GM18868 (cell line): Measurements from ENCODE around the gene TBC1D14.

Experiments
- ATAC-seq: cut with Tn5 transposase; IDR thresholded peaks from one replicate; pipeline ENCODE4 v1.9.1; 2021; ENCODE audit warnings: mild to moderate bottlenecking, moderate library complexity; ENCODE audit not compliant: unreplicated experiment

Gene TBC1D14

GRCh38 chr4:6944301-6945051 is 34.9 kb downstream of the TBC1D14 start:
- no peak for ATAC-seq

- no peak for ATAC-seq
These were observed 35.4 kb downstream of the TBC1D14 start for GRCh38 chr4:6945052-6945409.

GRCh38 chr4:6946497-6946896 is 36.9 kb downstream of the TBC1D14 start:
- ATAC-seq, result no peak

- ATAC-seq, result no peak
These were observed 38.5 kb downstream of the TBC1D14 start for GRCh38 chr4:6948134-6948460.

GRCh38 chr4:6951880-6952381 is 42.3 kb downstream of the TBC1D14 start:
- ATAC-seq, result no peak

GRCh38 chr4:6953751-6954380 is 44.2 kb downstream of the TBC1D14 start:
- no peak for ATAC-seq

- ATAC-seq, result no peak
These were observed 45.8 kb downstream of the TBC1D14 start for GRCh38 chr4:6955261-6955911.

GRCh38 chr4:6956087-6956433 is 46.4 kb downstream of the TBC1D14 start:
- ATAC-seq, result no peak

GRCh38 chr4:6956434-6957147 is 47.0 kb downstream of the TBC1D14 start:
- no peak for ATAC-seq

- no peak for ATAC-seq
These were observed 47.5 kb downstream of the TBC1D14 start for GRCh38 chr4:6957148-6957520.

- ATAC-seq, result no peak
These were observed 48.4 kb downstream of the TBC1D14 start for GRCh38 chr4:6957994-6958393.

- ATAC-seq, result no peak
These were observed 49.6 kb downstream of the TBC1D14 start for GRCh38 chr4:6959261-6959660.

GRCh38 chr4:6960154-6960553 is 50.5 kb downstream of the TBC1D14 start:
- ATAC-seq, result no peak

- no peak for ATAC-seq
These were observed 51.2 kb downstream of the TBC1D14 start for GRCh38 chr4:6960628-6961412.

- ATAC-seq, result no peak
These were observed 52.0 kb downstream of the TBC1D14 start for GRCh38 chr4:6961496-6962210.

GRCh38 chr4:6962211-6963041 is 52.8 kb downstream of the TBC1D14 start:
- ATAC-seq, result no peak

GRCh38 chr4:6963139-6963611 is 53.5 kb downstream of the TBC1D14 start:
- no peak for ATAC-seq

- no peak for ATAC-seq
These were observed 55.2 kb downstream of the TBC1D14 start for GRCh38 chr4:6964858-6965257.

- no peak for ATAC-seq
These were observed 55.7 kb downstream of the TBC1D14 start for GRCh38 chr4:6965329-6965728.
